Ureter (tissue), 1 donor: ENCODE measurements around the gene UNC80. TPM values are rescaled to one million over a fixed set of nuclear protein-coding genes. Genes with fewer than 3 reads are reported as not detected.
"Not testable (repeated sequence)": the region's sequence is repeated elsewhere in the genome, so short reads cannot be mapped to it uniquely, and the experiment has no call there.

Source experiments
- DNase-seq: peaks from one replicate; pipeline ENCODE4 v3.0.0-alpha.2; 2020; ENCODE audit warnings: low spot score
- total RNA-seq: library from RNA; stranded (reverse); gene quantifications from one replicate; pipeline ENCODE4 v1.2.4, GENCODE V29; 2023
- donor health status: DM: yes; HTN: yes; CAD: no.

The UNC80 gene
- 0.18 TPM for total RNA-seq

GRCh38 chr2:209771474-209772289, at the start of gene UNC80:
Gene UNC80 (plus strand): TSS chr2:209771832. CDS start chr2:209772073, 241 bp downstream.
- DNase-seq = peak; percentile 48

DNA sequence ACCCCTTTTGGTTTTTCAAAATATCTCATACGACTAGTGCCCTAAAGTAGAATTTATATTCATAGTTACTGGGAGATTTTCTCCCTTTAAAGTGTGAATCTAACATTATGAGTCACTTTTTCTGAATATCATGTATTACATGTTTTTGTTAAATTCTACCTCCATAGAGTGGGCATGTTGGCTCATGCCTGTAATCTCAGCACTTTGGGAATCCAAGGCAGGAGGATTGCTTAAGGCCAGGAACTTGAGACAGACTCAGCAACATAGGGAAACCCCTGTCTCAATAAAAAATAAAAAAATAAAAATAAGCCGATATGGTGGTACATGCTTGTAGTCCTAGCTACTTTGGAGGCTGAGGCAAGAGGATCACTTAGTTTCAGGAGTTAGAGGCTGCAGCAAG, 45.3 kb upstream of the UNC80 start:
- no peak for DNase-seq

- no peak for DNase-seq
These were observed 44.6 kb upstream of the UNC80 start for GRCh38 chr2:209727077-209727476.

DNA sequence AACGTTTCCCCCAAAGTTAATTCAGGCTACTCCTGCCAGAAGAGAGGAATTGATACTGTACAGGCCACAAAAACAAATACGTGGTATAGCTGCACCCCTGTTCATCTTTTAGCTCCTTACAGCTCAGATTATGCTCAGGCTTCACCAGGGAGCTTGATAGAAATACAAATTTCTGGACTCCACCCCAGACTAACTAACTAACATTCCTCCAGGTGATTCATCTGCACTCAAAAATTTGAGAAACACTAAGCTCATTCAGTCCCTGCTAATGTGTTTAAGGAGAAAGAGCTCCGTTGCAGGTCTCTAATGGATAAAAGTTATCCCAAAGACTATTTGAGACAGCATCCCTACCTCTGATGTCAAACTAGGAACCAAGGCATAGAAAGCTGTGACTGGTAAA, 36.8 kb upstream of the UNC80 start:
- no peak for DNase-seq

- DNase-seq = no peak
These were observed 29.7 kb upstream of the UNC80 start for GRCh38 chr2:209741953-209742352.

GRCh38 chr2:209753020-209753419, 18.6 kb upstream of the UNC80 start:
- no peak for DNase-seq

GRCh38 chr2:209757163-209757562, 14.5 kb upstream of the UNC80 start:
- no peak for DNase-seq

GRCh38 chr2:209761566-209761965, 10.1 kb upstream of the UNC80 start:
- DNase-seq = no peak

DNA sequence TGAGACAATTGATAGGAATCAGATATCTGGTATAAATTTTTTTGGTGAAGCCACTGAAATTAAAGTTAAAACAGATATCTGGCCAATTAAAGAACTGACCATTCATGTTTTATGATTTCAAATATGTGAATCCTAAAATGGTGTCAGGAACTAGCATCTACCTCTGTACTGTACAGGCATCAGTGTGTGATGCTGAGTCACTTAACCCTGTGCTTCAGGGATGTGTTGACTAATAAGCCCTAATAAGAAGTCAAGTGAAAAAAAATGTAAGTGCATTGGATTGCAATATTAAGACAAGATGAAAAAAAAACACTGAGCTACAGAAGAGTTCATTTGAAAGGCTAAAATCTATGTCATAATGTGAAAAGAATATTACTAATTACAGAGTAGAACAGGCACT, 9.1 kb upstream of the UNC80 start:
- no peak for DNase-seq

DNA sequence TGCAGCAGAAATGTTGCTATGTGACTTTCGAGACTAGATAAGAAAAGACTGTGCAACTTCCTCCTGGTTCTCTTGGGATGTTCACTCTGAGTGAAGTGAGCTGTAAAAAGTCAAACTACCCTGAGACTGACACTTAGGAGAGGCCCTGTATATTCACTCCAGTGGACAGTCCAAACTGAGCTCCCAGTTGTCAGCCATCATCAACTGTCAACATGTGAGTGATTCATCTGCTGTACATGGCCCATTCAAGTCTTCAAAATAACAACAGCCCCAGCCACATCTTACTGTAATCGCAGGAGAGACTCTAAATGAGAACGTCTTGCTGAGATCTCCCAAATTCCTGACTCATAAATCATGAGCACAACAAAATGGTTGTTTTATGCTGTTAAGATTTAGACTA, 8.5 kb upstream of the UNC80 start:
- DNase-seq = no peak

DNA sequence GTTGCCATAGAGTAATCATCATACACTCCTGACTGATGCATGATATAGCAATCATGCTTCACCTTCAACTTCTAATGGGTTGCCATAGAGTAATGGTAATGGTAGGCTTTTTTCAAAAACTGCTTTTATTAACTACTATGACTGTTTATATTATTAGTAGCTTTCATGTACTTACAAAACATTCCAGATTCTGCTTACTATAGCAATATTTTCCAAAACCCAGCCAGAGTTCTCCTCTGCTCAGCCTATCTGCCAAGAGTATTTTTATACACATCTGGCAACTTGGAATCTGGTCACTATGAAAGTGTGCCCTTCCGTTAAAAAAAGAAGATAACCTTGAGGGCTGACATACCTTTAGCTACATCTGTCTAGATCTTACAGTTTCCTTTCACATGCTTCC, 5.0 kb upstream of the UNC80 start:
- DNase-seq = no peak

- no peak for DNase-seq
These were observed 4.3 kb upstream of the UNC80 start for GRCh38 chr2:209767316-209767715.

GRCh38 chr2:209768557-209768956, 3.1 kb upstream of the UNC80 start:
- DNase-seq = no peak

DNA sequence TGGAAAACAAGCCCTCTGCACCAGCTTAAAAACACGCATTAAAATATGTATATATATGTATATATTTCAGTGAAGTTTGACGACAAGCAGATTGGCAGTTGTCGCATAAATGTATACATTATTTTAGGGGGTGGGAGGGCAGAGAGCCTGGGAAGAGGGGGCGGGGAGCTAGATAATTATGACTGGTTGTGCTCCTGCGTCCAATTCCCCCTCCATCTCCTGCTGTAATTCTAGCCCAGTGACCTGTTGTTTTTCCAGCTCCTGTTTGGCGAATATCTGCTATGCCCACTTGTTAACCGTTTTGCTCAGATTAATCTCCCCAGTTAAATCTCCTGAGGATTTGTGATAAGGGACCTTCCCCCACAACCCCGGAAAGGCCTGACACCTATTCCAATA, 656 bp downstream of the UNC80 start:
- DNase-seq = no peak

DNA sequence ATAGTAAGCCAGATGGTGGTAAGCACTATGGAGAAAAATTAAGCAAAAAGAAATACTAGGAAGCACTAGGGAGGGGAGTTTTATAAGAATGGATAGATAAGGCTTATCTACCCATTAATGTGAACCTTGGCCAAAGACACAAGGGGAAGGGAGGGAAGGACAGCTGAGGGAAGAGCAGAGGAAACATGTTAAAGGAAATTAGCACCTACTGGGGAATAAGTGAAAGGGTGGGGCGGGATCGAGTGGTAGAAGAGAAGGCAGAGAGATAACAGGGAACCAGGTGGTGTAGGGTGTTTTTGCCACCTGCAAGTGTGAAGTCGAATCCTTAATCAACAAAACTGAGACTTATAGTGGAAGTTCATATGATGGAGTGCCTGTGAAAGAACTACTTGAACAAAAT, 1.7 kb downstream of the UNC80 start:
- no peak for DNase-seq

GRCh38 chr2:209787416-209787815, 15.8 kb downstream of the UNC80 start:
- no peak for DNase-seq

GRCh38 chr2:209788925-209789324, 17.3 kb downstream of the UNC80 start:
- no peak for DNase-seq

DNA sequence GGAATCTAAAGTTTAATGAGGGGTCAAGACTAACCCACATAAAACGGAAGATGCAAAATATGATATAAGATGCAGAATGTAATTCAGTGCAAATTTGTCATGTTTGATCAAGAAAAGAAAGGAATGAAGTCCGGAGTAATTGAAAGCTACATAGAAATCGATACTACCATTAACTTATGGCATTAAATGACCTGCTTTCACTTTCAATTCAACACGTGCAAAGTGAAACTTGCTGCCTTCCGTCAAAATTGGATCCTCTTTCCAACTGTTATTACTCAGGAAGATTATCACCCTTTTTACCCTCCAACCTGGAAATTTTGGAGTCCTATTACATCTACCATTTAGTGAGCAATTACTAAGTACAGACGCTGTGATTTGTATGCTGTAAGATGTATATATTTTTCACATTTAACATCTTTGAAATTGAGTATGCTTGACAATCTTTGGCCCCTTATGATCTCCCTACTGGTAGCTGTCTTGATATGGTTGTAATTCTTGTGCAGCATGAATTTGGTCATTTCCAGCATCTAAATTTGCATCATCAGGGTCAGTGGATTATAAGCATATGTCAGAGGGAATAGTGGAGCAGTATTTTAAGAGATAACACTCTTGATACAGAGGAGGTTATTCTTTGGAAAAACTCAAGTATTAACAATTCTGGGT, 18.6 kb downstream of the UNC80 start:
- no peak for DNase-seq

- DNase-seq = no peak
These were observed 19.5 kb downstream of the UNC80 start for GRCh38 chr2:209791151-209791550.

DNA sequence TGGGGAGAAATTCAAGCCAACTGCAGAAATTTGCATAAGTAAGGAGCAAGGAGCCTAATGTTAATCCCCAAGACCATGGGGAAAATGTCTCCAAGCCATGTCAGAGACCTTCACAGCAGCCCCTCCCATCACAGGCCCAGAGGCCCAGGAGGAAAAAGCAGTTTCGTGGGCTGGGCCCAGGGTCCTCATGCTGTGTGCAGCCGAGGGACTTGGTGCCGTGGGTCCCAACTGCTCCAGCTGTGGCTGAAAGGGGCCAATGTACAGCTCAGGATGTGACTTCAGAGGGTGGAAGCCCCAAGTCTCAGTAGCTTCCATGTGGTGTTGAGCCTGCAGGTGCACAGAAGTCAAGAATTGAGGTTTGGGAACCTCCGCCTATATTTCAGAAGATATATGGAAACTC, 23.8 kb downstream of the UNC80 start:
- not testable (repeated sequence) for DNase-seq

DNA sequence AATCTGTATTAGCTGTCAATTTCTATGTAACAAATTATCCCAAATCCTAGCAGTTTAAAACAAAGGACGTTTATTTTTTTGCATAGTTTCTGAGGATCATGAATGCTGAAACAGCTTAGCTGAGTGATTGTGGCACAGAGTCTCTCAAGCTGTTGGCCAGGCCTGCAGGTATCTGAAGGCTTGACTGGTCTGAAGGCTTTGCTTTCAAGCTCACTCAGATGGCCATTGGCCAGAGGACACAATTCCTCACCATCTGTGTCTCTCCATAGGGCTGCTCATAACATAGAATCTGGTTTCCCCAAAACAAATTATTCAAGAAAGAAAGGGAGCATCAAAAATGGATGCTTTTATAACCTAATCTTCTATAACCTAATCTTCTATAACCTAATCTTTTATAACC, 33.7 kb downstream of the UNC80 start:
- no peak for DNase-seq

- DNase-seq = no peak
These were observed 34.7 kb downstream of the UNC80 start for GRCh38 chr2:209806318-209806717.

- DNase-seq = no peak
These were observed 36.9 kb downstream of the UNC80 start for GRCh38 chr2:209808521-209808920.
